Tibial nerve (tissue), 4 donors: ENCODE measurements around the gene SLC25A39.

Experiments used
- CTCF ChIP-seq, 5 experiments: fragments of 200-600 bp in 3 of 5; fragments of 450-650 bp in 2 of 5; sonication (generic) in 3 of 5; IDR thresholded peaks; one replicate each; pipeline ENCODE4 v1.5.1; 2016 to 2019; ENCODE audit warnings: antibody characterized with exemption in 5 of 5, mild to moderate bottlenecking in 3 of 5, moderate library complexity in 2 of 5
- EP300 ChIP-seq, 2 donors: sonication (generic); formaldehyde crosslinking; IDR thresholded peaks; one replicate each; pipeline ENCODE4 v1.6.1; 2017; ENCODE audit warnings: antibody characterized with exemption in 2 of 2, mild to moderate bottlenecking in 1 of 2
- POLR2A ChIP-seq, 2 donors: fragments of 450-650 bp; IDR thresholded peaks; one replicate each; pipeline ENCODE4 v1.6.1; 2017; ENCODE audit warnings: antibody characterized with exemption in 2 of 2, mild to moderate bottlenecking in 2 of 2, moderate library complexity in 2 of 2

DNA sequence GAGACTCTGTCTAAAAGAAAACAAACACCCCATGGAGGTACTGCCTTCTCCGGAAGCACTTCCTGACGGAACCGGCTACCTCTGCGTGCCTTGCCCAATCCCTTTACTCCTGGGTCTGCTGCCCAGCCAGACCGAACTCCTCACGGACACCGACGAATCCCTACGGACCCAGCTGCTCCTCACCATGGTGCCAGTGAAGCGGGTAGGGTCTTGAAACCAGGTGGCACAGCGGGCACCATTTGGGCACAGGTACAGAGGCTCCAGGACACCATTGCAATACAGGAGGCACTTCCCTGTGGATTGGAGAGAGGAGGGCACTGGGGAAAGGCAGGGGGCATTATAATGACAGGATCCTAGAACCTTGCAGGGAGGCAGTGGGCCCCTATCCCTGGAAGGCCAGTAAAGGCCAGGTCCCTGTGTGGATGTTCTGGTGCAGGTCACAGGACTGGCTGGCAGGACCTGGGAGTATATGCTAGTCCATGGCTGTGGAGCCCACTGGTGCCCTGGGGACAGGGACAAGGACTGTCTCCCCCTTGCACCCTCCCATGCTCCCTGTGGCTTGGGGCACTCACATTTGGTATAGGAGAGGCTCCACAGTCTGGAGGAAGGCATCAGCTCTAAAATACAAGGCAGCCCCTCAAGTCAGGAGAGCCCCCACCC lies 2.3 kb downstream of the SLC25A39 start:
- TF ChIP-seq CTCF (IDR thresholded peaks at IDR 0.05) (no peak), POLR2A (IDR thresholded peaks at IDR 0.05) (no peak), EP300 (IDR thresholded peaks at IDR 0.05) (no peak)
